DMS153 treated with DMSO at 0.1 percent for 48 hours (cell line): ENCODE data around the gene PRR22.

Experiments
- DNase-seq: peaks from one replicate; lab custom pipeline; 2025; ENCODE audit not compliant: unreplicated experiment; lab: John Stamatoyannopoulos, UW

The PRR22 gene

GRCh38 chr19:5784581-5785147, at the start of gene PRR22:
PRR22 (minus strand) TSS chr19:5784746; CDS start chr19:5784660, 86 bp downstream.
- no peak for DNase-seq

GRCh38 chr19:5832527-5833216, 48.1 kb upstream of the PRR22 start:
- no peak for DNase-seq

GRCh38 chr19:5832061-5832460, 47.5 kb upstream of the PRR22 start:
- DNase-seq = no peak

GRCh38 chr19:5831159-5831558, 46.6 kb upstream of the PRR22 start:
- no peak for DNase-seq

- DNase-seq = no peak
Observed at GRCh38 chr19:5829567-5830310, 45.2 kb upstream of the PRR22 start.

- DNase-seq = peak; percentile 33
Observed at GRCh38 chr19:5828661-5829566, 44.4 kb upstream of the PRR22 start.

- peak; percentile 82 for DNase-seq
Observed at GRCh38 chr19:5827891-5828660, 43.5 kb upstream of the PRR22 start.

GRCh38 chr19:5827342-5827890, 42.9 kb upstream of the PRR22 start:
- no peak for DNase-seq

- DNase-seq = peak; percentile 85
Observed at GRCh38 chr19:5826531-5827341, 42.2 kb upstream of the PRR22 start.

- DNase-seq = no peak
Observed at GRCh38 chr19:5825178-5825577, 40.6 kb upstream of the PRR22 start.

GRCh38 chr19:5824751-5825150, 40.2 kb upstream of the PRR22 start:
- DNase-seq = no peak

- DNase-seq = no peak
Observed at GRCh38 chr19:5823579-5824281, 39.2 kb upstream of the PRR22 start.

- DNase-seq = no peak
Observed at GRCh38 chr19:5822181-5822844, 37.8 kb upstream of the PRR22 start.

GRCh38 chr19:5821521-5822180, 37.1 kb upstream of the PRR22 start:
- no peak for DNase-seq

- no peak for DNase-seq
Observed at GRCh38 chr19:5820785-5821184, 36.2 kb upstream of the PRR22 start.

- DNase-seq = no peak
Observed at GRCh38 chr19:5818594-5818993, 34.0 kb upstream of the PRR22 start.

GRCh38 chr19:5817218-5817617, 32.7 kb upstream of the PRR22 start:
- no peak for DNase-seq

GRCh38 chr19:5814852-5815246, 30.3 kb upstream of the PRR22 start:
- no peak for DNase-seq
